Neuronal stem cell (in vitro differentiated cells): Measurements from ENCODE around the gene ENOX2.

ENCODE experiments used
- DNase-seq: peaks from one replicate; pipeline ENCODE4 v3.0.0-alpha.2; 2013; ENCODE audit warnings: low spot score
- H2AFZ ChIP-seq: one replicate; pipeline ENCODE4 v1.6.1; 2013; ENCODE audit warnings: mild to moderate bottlenecking, low read length, inconsistent platforms
- H2AK5ac ChIP-seq: 2 replicates; pipeline ENCODE4 v1.6.1; 2013; ENCODE audit warnings: low read depth, mild to moderate bottlenecking, inconsistent platforms, low read length, moderate library complexity, mixed read lengths
- H2BK120ac ChIP-seq: 2 replicates; pipeline ENCODE4 v1.6.1; 2013; ENCODE audit warnings: low read depth, mild to moderate bottlenecking, inconsistent platforms, low read length, moderate library complexity, mixed read lengths
- H2BK12ac ChIP-seq: one replicate; pipeline ENCODE4 v1.6.1; 2013; ENCODE audit warnings: low read length, inconsistent platforms
- H2BK15ac ChIP-seq: 2 replicates; pipeline ENCODE4 v1.6.1; 2013; ENCODE audit warnings: mild to moderate bottlenecking, low read length, inconsistent platforms, mixed read lengths
- H2BK5ac ChIP-seq: one replicate; pipeline ENCODE4 v1.6.1; 2013; ENCODE audit warnings: inconsistent platforms, mild to moderate bottlenecking, low read length, moderate library complexity
- H3K14ac ChIP-seq: one replicate; pipeline ENCODE4 v1.6.1; 2013; ENCODE audit warnings: low read length, inconsistent platforms
- H3K18ac ChIP-seq: 2 replicates; pipeline ENCODE4 v1.6.1; 2013; ENCODE audit warnings: low read length, inconsistent platforms
- H3K23ac ChIP-seq: 2 replicates; pipeline ENCODE4 v1.6.1; 2013; ENCODE audit warnings: low read depth, mild to moderate bottlenecking, mixed read lengths, low read length, inconsistent platforms; ENCODE audit not compliant: poor library complexity
- H3K27ac ChIP-seq: replicated peaks from 3 replicates; pipeline ENCODE4 v1.5.1; 2013; ENCODE audit warnings: low read length, inconsistent platforms
- H3K27me3 ChIP-seq, 3 experiments: 2 replicates each; pipeline ENCODE4 v1.6.1; 2013; ENCODE audit warnings: low read length in 3 of 3, mild to moderate bottlenecking in 2 of 3, inconsistent platforms in 1 of 3, low read depth in 1 of 3, mixed read lengths in 1 of 3, moderate library complexity in 1 of 3; ENCODE audit not compliant: control insufficient read depth in 3 of 3, insufficient read depth in 3 of 3
- H3K36me3 ChIP-seq, 2 donors: replicated peaks in 1 of 2; 2 replicates each; pipeline ENCODE4 v1.6.1; 2013; ENCODE audit warnings: low read length in 2 of 2; ENCODE audit not compliant: control insufficient read depth in 2 of 2, insufficient read depth in 2 of 2
- H3K4ac ChIP-seq: 2 replicates; pipeline ENCODE4 v1.6.1; 2013; ENCODE audit warnings: inconsistent platforms, mild to moderate bottlenecking, low read length, moderate library complexity
- H3K4me1 ChIP-seq, 2 donors: 1 replicate in 1 of 2; 2 replicates in 1 of 2; pipeline ENCODE4 v1.6.1; 2013; ENCODE audit warnings: low read length in 2 of 2, low read depth in 1 of 2; ENCODE audit not compliant: control insufficient read depth in 2 of 2, insufficient read depth in 1 of 2
- H3K4me2 ChIP-seq: one replicate; pipeline ENCODE4 v1.6.1; 2013; ENCODE audit warnings: mild to moderate bottlenecking, low read length, inconsistent platforms; ENCODE audit not compliant: insufficient read depth, poor library complexity, severe bottlenecking
- H3K4me3 ChIP-seq, 2 donors: 2 replicates each; pipeline ENCODE4 v1.5.1; 2013; ENCODE audit warnings: low read length in 2 of 2, mild to moderate bottlenecking in 2 of 2, inconsistent platforms in 1 of 2, moderate library complexity in 1 of 2
- H3K79me1 ChIP-seq: one replicate; pipeline ENCODE4 v1.6.1; 2013; ENCODE audit warnings: low read depth, mild to moderate bottlenecking, inconsistent platforms, low read length, moderate library complexity
- H3K9ac ChIP-seq: one replicate; pipeline ENCODE4 v1.6.1; 2013; ENCODE audit warnings: mild to moderate bottlenecking, low read depth, low read length, inconsistent platforms; ENCODE audit not compliant: poor library complexity
- H3K9me3 ChIP-seq, 2 donors: replicated peaks in 1 of 2; 2 replicates each; pipeline versions ENCODE3 to v1.6.1; 2013; ENCODE audit warnings: low read length in 2 of 2, mild to moderate bottlenecking in 2 of 2, inconsistent platforms in 1 of 2, low read depth in 1 of 2, mixed read lengths in 1 of 2, moderate library complexity in 1 of 2; ENCODE audit not compliant: control insufficient read depth in 2 of 2, insufficient read depth in 1 of 2
- H4K8ac ChIP-seq: one replicate; pipeline ENCODE4 v1.6.1; 2013; ENCODE audit warnings: low read depth, mild to moderate bottlenecking, inconsistent platforms, low read length, moderate library complexity
- H4K91ac ChIP-seq: one replicate; pipeline ENCODE4 v1.6.1; 2013; ENCODE audit warnings: low read length, low read depth, mild to moderate bottlenecking, inconsistent platforms; ENCODE audit not compliant: poor library complexity
- WGBS, 2 donors: extraction: QIAGEN DNeasy Blood & Tissue Kit; methylation state at CpG; one replicate each; pipeline ENCODE4 v1.1.7; 2013; ENCODE audit warnings: missing lambda C conversion rate in 2 of 2, mixed read lengths in 1 of 2; ENCODE audit not compliant: insufficient read length in 2 of 2, insufficient replicate concordance in 1 of 2; ENCODE audit errors: extremely low coverage in 2 of 2; 5-methylcytosine and 5-hydroxymethylcytosine counted together

ENOX2 gene

DNA sequence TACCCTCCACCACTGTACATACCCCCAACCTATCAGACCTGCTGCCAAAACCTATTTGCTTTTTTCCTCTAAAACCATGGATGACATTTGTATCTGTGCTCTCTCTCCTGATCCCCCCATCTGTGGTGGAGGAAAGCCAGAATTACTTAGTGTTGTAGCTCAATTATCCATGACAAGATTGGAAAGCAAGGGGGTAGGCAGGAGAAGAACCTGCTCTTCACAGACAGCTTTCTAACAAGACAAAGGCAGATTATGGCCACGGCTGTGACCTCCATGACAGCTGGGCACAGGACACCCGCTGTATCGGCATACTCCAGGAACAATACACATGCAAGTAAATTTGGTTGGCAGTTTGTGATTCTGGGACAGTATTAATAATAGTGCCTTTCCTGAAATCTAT lies 186.7 kb downstream of the ENOX2 start:
- no peak overlapping the region for H3K27ac ChIP-seq

DNA sequence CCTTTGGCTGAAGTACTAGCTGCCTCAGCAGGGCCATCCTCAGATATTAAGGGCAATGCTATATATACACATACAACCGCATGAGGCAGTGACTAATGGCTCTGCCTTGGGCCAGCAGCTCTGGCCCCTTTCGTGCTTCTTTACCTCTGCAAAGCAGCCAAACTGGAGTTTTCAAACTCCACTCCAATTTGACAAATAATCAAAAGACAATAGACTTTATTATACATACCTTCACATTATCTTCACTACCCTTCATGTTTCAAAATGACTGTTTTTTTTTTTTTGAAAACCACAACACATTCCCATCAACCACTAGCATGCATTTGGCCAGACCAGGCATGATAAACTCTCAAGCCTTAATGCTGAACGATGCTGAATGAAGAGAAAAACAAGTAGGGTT lies 187.7 kb downstream of the ENOX2 start:
- Histone ChIP-seq H3K23ac (no peak overlapping the region), H3K14ac (no peak overlapping the region), H2AK5ac (no peak overlapping the region), H3K4me1 (peaks cover 11 to 21% of the 10 kb centered on the region in 2 donors), H3K9ac (no peak overlapping the region), H3K4ac (no peak overlapping the region), H2AFZ (no peak overlapping the region), H3K9me3 (no peaks in the 10 kb centered on the region), H3K27me3 (peaks cover 0 to 2% (median 0%) of the 10 kb centered on the region in 3 experiments), H3K18ac (no peak overlapping the region), H3K4me2 (no peak overlapping the region), H3K4me3 (no peak overlapping the region), H3K36me3 (no peaks in the 10 kb centered on the region), H2BK15ac (no peak overlapping the region), H2BK5ac (no peak overlapping the region), H3K27ac (no peak overlapping the region), H4K8ac (no peak overlapping the region), H4K91ac (no peak overlapping the region), H2BK12ac (no peak overlapping the region), H2BK120ac (no peak overlapping the region), H3K79me1 (peaks cover 2% of the 10 kb centered on the region)
- no peak for DNase-seq
- WGBS, 2 donors, result no CpG with 5 or more reads among the region's 3 CpGs

More for the DNA sequence above, 186.7 kb downstream of the ENOX2 start:
- WGBS, 2 donors, result no CpG with 5 or more reads among the region's 3 CpGs
- Histone ChIP-seq H3K18ac (no peak overlapping the region), H3K4me1 (peaks cover 11 to 21% of the 10 kb centered on the region in 2 donors), H3K4me3 (no peak overlapping the region), H2AFZ (no peak overlapping the region), H3K36me3 (no peaks in the 10 kb centered on the region), H3K27me3 (peaks cover 0 to 9% (median 0%) of the 10 kb centered on the region in 3 experiments), H2BK120ac (no peak overlapping the region), H4K91ac (no peak overlapping the region), H3K4ac (no peak overlapping the region), H3K9ac (no peak overlapping the region), H2BK15ac (no peak overlapping the region), H2AK5ac (no peak overlapping the region), H3K14ac (no peak overlapping the region), H2BK12ac (no peak overlapping the region), H3K4me2 (no peak overlapping the region), H4K8ac (no peak overlapping the region), H3K79me1 (peaks cover 2% of the 10 kb centered on the region), H3K23ac (no peak overlapping the region), H2BK5ac (no peak overlapping the region), H3K9me3 (no peaks in the 10 kb centered on the region)
- DNase-seq, result no peak

DNA sequence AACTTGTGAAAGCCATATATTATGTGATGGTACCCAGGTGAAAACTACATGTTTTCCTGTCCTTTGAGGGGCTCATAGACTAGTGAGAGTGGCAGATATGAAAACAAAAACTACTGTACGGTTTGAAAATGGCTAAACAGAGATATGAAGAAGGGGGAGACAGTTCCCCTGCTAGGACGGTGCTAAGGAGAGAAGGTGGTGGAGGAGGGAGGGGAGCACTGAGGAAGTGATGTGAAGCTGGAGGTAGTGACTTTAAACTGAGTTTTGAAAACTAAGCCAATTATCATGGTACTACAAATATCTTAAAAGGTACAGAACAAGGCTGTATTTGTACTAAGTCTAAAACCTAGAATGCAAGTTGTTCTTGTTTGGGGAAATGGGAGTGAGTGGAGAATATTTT lies 188.3 kb downstream of the ENOX2 start:
- no CpG with 5 or more reads among the region's 2 CpGs for WGBS, 2 donors
- Histone ChIP-seq H3K9ac (no peak overlapping the region), H2AK5ac (no peak overlapping the region), H3K4me1 (peaks cover 9 to 16% of the 10 kb centered on the region in 2 donors), H4K91ac (no peak overlapping the region), H3K27me3 (peaks cover 0 to 2% (median 0%) of the 10 kb centered on the region in 3 experiments), H2BK15ac (no peak overlapping the region), H3K4ac (no peak overlapping the region), H3K18ac (no peak overlapping the region), H3K27ac (no peak overlapping the region), H2AFZ (no peak overlapping the region), H2BK5ac (no peak overlapping the region), H3K23ac (no peak overlapping the region), H3K9me3 (no peaks in the 10 kb centered on the region), H3K79me1 (peaks cover 2% of the 10 kb centered on the region), H3K4me3 (no peak overlapping the region), H3K4me2 (no peak overlapping the region), H3K36me3 (no peaks in the 10 kb centered on the region), H2BK12ac (no peak overlapping the region), H4K8ac (no peak overlapping the region), H3K14ac (no peak overlapping the region), H2BK120ac (no peak overlapping the region)
- DNase-seq, result no peak

DNA sequence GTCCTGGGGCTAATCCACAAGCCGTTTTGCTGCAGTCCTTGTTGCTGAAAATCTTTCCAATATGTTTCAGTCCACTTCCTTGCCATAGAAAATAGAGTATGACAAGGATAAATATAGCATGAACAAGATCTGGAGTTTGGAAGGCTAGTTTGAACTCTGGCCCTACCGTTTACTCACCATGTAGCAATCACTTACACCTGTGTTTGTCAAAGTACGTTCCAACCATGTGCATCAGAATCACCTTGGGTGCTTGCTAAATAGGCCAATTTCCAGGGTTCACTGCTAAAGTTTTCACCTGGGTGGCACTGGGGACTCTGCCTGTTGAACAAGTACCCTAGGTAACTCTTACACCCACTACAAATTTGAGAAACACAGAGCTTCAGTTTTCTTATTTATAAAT lies 188.9 kb downstream of the ENOX2 start:
- Histone ChIP-seq H3K14ac (no peak overlapping the region), H3K9ac (no peak overlapping the region), H4K91ac (no peak overlapping the region), H2BK12ac (no peak overlapping the region), H3K18ac (no peak overlapping the region), H3K4me3 (no peak overlapping the region), H3K27ac (no peak overlapping the region), H2BK15ac (no peak overlapping the region), H3K27me3 (peaks cover 0 to 2% (median 0%) of the 10 kb centered on the region in 3 experiments), H2BK5ac (no peak overlapping the region), H2AFZ (no peak overlapping the region), H4K8ac (no peak overlapping the region), H3K4me2 (no peak overlapping the region), H2BK120ac (no peak overlapping the region), H2AK5ac (no peak overlapping the region), H3K79me1 (peaks cover 3% of the 10 kb centered on the region), H3K9me3 (no peaks in the 10 kb centered on the region), H3K23ac (no peak overlapping the region), H3K4me1 (peaks cover 7 to 13% of the 10 kb centered on the region in 2 donors), H3K36me3 (no peaks in the 10 kb centered on the region), H3K4ac (no peak overlapping the region)
- no peak for DNase-seq
- no CpG with 5 or more reads among the region's 3 CpGs for WGBS, 2 donors
